ENCODE results near the gene TMEM26. TPM values are rescaled to one million over a fixed set of nuclear protein-coding genes. Genes with fewer than 3 reads are reported as not detected.

TMEM26 gene
- total RNA-seq, 4 donors from 2014 or later, result 0.13 to 0.29 (median 0.17) TPM; not detected in 1

DNA sequence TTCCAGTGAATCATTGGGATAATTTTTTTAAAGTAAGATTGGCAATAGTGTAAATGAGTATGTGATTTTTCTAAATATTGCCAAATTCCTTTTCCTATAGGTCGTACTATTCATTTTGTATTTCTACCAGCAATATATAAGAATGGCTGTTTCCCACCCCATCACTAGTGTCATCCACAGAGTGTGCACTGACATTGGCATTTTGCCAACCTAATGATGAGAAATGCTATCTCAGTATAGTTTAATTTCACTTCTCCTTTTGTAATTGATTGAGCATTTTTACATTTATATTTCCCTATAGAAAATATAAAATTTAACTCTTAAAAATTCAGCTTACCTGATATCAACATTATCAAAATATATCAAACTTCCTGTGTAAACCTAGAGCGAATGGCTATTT, 17.6 kb upstream of the TMEM26 start:
- WGBS, result 92% methylated on average over 2 of the region's 2 CpGs

DNA sequence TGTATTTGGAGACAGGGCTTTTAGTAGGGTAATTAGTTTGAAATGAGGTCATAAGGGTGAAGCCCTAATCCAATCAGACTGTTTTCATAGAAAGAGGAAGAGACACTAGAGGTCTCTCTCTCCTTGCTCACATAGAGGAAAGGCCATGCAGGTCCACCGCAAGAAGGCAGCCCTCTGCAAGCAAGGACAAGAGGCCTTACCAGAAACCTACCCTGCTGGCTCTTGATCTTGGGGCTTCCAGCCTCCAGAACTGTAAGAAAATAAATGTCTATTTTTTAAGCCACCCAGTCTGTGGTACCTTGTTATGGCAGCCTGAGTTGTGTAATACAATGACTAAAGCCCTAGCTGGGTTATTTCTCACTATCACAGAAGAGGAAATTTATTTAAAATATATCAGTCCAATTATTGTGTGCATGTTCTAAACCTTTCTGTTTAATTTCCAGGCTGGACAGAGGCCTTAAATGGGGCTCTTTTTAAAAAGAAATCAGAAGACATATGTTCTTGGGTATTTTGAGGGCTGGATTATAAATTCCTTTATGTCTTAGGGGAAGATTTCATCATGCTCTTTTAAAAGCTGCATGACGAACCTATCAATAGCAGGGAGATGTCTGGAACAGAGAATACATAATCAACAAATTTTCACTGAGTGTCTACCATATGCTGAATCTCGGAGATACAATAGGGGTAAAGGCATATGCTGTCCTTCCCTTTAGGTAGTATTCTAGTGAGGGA, 12.9 kb upstream of the TMEM26 start:
- H3K9me3 ChIP-seq, result no peaks in the 10 kb centered on the region
- peaks cover 0 to 18% (median 16%) of the 10 kb centered on the region in 4 donors for H3K4me1 ChIP-seq
- DNase-seq (ENCODE audit: extremely low spot score), result no peak
- no peaks in the 10 kb centered on the region for H3K27me3 ChIP-seq
- 95% methylated on average over 3 of the region's 3 CpGs for WGBS
- H3K4me3 ChIP-seq, result no peak overlapping the region
- no peak overlapping the region for H3K27ac ChIP-seq (replicated peaks in 1 of 4)
- H3K36me3 ChIP-seq, result no peaks in the 10 kb centered on the region
- TF ChIP-seq POLR2AphosphoS5 (IDR thresholded peaks at IDR 0.05), result no peak
- intact Hi-C loops (cut with DNase I), result no loop called here

More for the DNA sequence above, 17.6 kb upstream of the TMEM26 start:
- intact Hi-C loops (cut with DNase I), result no loop called here
- Histone ChIP-seq H3K36me3 (no peaks in the 10 kb centered on the region), H3K27ac (replicated peaks in 1 of 4) (no peak overlapping the region), H3K4me1 (no peaks in the 10 kb centered on the region), H3K4me3 (no peak overlapping the region), H3K9me3 (no peaks in the 10 kb centered on the region), H3K27me3 (no peaks in the 10 kb centered on the region)
- DNase-seq (ENCODE audit: extremely low spot score), result no peak
- no peak for TF ChIP-seq EP300 (IDR thresholded peaks at IDR 0.05)
- TF ChIP-seq POLR2AphosphoS5 (IDR thresholded peaks at IDR 0.05), result no peak
- TF ChIP-seq, protein P1, sequence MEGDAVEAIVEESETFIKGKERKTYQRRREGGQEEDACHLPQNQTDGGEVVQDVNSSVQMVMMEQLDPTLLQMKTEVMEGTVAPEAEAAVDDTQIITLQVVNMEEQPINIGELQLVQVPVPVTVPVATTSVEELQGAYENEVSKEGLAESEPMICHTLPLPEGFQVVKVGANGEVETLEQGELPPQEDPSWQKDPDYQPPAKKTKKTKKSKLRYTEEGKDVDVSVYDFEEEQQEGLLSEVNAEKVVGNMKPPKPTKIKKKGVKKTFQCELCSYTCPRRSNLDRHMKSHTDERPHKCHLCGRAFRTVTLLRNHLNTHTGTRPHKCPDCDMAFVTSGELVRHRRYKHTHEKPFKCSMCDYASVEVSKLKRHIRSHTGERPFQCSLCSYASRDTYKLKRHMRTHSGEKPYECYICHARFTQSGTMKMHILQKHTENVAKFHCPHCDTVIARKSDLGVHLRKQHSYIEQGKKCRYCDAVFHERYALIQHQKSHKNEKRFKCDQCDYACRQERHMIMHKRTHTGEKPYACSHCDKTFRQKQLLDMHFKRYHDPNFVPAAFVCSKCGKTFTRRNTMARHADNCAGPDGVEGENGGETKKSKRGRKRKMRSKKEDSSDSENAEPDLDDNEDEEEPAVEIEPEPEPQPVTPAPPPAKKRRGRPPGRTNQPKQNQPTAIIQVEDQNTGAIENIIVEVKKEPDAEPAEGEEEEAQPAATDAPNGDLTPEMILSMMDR (IDR thresholded peaks at IDR 0.05), result no peak
- no peak for TF ChIP-seq POLR2A (IDR thresholded peaks at IDR 0.05; ENCODE audit: low read depth)

DNA sequence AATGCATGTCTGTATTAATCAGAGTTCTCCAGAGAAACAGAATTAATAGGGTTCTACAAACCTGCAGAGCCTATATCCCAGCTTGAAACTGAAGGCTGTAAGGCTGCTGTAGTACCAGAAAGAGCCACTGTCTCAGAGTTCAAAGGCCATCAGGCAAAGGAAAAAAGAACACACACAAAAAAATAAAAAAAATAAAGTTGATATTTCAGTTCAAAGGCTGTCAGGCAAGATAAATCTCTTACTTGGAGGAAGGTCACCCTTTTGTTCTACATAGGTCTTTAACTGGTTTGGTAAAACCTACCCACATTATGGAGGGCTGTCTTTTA, 12.0 kb upstream of the TMEM26 start:
- TF ChIP-seq, protein P1 (IDR thresholded peaks at IDR 0.05), result no peak
- TF ChIP-seq POLR2AphosphoS5 (IDR thresholded peaks at IDR 0.05) (no peak), EP300 (IDR thresholded peaks at IDR 0.05) (no peak), POLR2A (IDR thresholded peaks at IDR 0.05; ENCODE audit: low read depth) (no peak)
- no peaks in the 10 kb centered on the region for H3K27me3 ChIP-seq
- no peak overlapping the region for H3K4me3 ChIP-seq
- H3K36me3 ChIP-seq, result no peaks in the 10 kb centered on the region
- no peak for DNase-seq (ENCODE audit: extremely low spot score)
- H3K4me1 ChIP-seq, result peaks cover 0 to 18% (median 16%) of the 10 kb centered on the region in 4 donors
- H3K9me3 ChIP-seq, result no peaks in the 10 kb centered on the region
- intact Hi-C loops (cut with DNase I), result no loop called here
- H3K27ac ChIP-seq (replicated peaks in 1 of 4), result no peak overlapping the region

DNA sequence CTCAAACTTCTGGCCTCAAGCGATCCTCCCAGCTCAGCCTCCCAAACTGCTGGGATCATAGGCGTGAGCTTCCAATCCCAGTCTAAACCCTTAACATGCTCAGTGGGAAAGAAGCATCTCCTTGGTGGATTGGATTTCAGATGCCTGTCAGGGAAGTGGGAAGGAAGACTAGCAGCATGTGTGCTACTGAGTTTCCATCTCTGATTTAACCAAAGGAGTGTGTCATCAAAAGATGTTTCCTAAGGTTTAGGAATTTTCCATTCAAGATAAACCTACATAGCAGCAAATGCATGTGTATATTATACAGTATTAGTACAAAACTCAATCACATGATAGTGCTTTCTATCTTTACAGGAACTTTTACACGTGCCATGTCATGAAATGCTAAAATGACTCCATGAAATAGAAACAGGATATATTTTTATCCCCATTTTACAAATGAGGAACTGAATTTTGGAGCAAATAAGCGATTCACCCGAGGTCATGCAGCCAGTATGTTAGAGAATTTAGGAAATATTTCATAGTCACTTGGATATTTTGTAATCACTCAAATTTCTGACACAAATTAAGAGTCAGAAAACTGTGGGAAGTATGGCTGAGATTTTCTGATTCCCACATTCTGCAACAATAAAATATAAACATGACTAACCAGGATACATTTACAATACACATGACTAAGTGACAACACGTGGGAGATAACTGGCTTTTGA, 11.4 kb upstream of the TMEM26 start:
- WGBS, result 75% methylated on average over 6 of the region's 6 CpGs

More for the DNA sequence above, 11.4 kb upstream of the TMEM26 start:
- no peaks in the 10 kb centered on the region for H3K9me3 ChIP-seq
- no peak overlapping the region for H3K27ac ChIP-seq (replicated peaks in 1 of 4)
- no peaks in the 10 kb centered on the region for H3K36me3 ChIP-seq
- no peak for TF ChIP-seq EP300 (IDR thresholded peaks at IDR 0.05)
- no peak for TF ChIP-seq POLR2AphosphoS5 (IDR thresholded peaks at IDR 0.05)
- TF ChIP-seq, protein P1 (IDR thresholded peaks at IDR 0.05), result no peak
- no peak for TF ChIP-seq POLR2A (IDR thresholded peaks at IDR 0.05; ENCODE audit: low read depth)
- intact Hi-C loops (cut with DNase I), result no loop called here
- H3K4me3 ChIP-seq, result no peak overlapping the region
- DNase-seq (ENCODE audit: extremely low spot score), result no peak
- H3K4me1 ChIP-seq, result peaks cover 0 to 18% (median 16%) of the 10 kb centered on the region in 4 donors
- no peaks in the 10 kb centered on the region for H3K27me3 ChIP-seq

All from esophagus muscularis mucosa (tissue), 4 donors.